ENCODE data around the gene PLPP4. TPM values are rescaled to one million over a fixed set of nuclear protein-coding genes. Genes with fewer than 3 reads are reported as not detected.

PLPP4 gene
- total RNA-seq, 1 experiment from 2014 or later, result not detected

- intact Hi-C loops (cut with micrococcal nuclease), result no loop called here
- Histone ChIP-seq H3K9me2 (ENCODE audit: insufficient read depth) (no peaks in the 10 kb centered on the region), H3K4me1 (ENCODE audit: control insufficient read depth in 1 of 2, insufficient read depth in 2 of 2, low read length in 2 of 2) (no peaks in the 10 kb centered on the region; a peak in 1 of 4 replicates), H3K9ac (ENCODE audit: low read length) (no peak overlapping the region), H3K36me3 (ENCODE audit: control insufficient read depth in 1 of 2, insufficient read depth in 2 of 2, low read length in 2 of 2) (no peaks in the 10 kb centered on the region), H3K27ac (ENCODE audit: low read depth, low read length) (no peak overlapping the region), H4K20me1 (ENCODE audit: insufficient read depth) (no peaks in the 10 kb centered on the region), H3K4me2 (ENCODE audit: low read length) (no peak overlapping the region), H3K4me3 (replicated peaks in 1 of 2; ENCODE audit: low read depth in 1 of 2, low read length in 2 of 2) (no peak overlapping the region), H3K9me3 (ENCODE audit: control insufficient read depth in 1 of 2, insufficient read depth in 1 of 2, low read depth in 1 of 2, low read length in 2 of 2) (no peaks in the 10 kb centered on the region), H3K79me2 (ENCODE audit: insufficient read depth, low read length) (no peaks in the 10 kb centered on the region), H2AFZ (ENCODE audit: low read depth, low read length, poor library complexity, severe bottlenecking) (no peak overlapping the region), H3K27me3 (ENCODE audit: insufficient read depth, low read length) (peaks cover 53% of the 10 kb centered on the region)
- no peak for TF ChIP-seq CBX3 (IDR thresholded peaks at IDR 0.05; ENCODE audit: low read depth)
- no peak for TF ChIP-seq TCF7L2 (IDR thresholded peaks at IDR 0.05; ENCODE audit: borderline replicate concordance, extremely low read depth, insufficient read depth, insufficient read length)
- TF ChIP-seq JUND (IDR thresholded peaks at IDR 0.05), result no peak
- TF ChIP-seq SP1 (IDR thresholded peaks at IDR 0.05; ENCODE audit: low read depth), result no peak
- TF ChIP-seq ZFX (IDR thresholded peaks at IDR 0.05), result no peak
- no peak for TF ChIP-seq FOSL1 (IDR thresholded peaks at IDR 0.05; ENCODE audit: low read depth)
- TF ChIP-seq ELF1 (IDR thresholded peaks at IDR 0.05; ENCODE audit: borderline replicate concordance, low read depth), result no peak
- no TSS peak for BruUV-seq (replicated peaks)
- RAD21 ChIA-PET (ENCODE audit: low non-redundant PET in 1 of 2, low total read pairs in 2 of 2, uncharacterized antibody in 2 of 2, unreplicated experiment in 2 of 2), result no interaction called here
- CTCF ChIA-PET, result no interaction called here
- POLR2A ChIA-PET, result no interaction called here
- no peak for DNase-seq (ENCODE audit: low read depth, low spot score)
- ATAC-seq, result no peak
Measured at GRCh38 chr10:120582753-120583152, 125.7 kb downstream of the PLPP4 start.

- ChIA-PET CTCF (no interaction called here), POLR2A (no interaction called here), RAD21 (ENCODE audit: low non-redundant PET in 1 of 2, low total read pairs in 2 of 2, uncharacterized antibody in 2 of 2, unreplicated experiment in 2 of 2) (no interaction called here)
- BruUV-seq (replicated peaks), result no TSS peak
- H3K4me1 ChIP-seq (ENCODE audit: control insufficient read depth in 1 of 2, insufficient read depth in 2 of 2, low read length in 2 of 2), result no peaks in the 10 kb centered on the region; a peak in 1 of 4 replicates
- DNase-seq (ENCODE audit: low read depth, low spot score) (no peak), ATAC-seq (no peak)
- no peak overlapping the region for H3K4me3 ChIP-seq (replicated peaks in 1 of 2; ENCODE audit: low read depth in 1 of 2, low read length in 2 of 2)
- H3K9me3 ChIP-seq (ENCODE audit: control insufficient read depth in 1 of 2, insufficient read depth in 1 of 2, low read depth in 1 of 2, low read length in 2 of 2), result no peaks in the 10 kb centered on the region
- H3K4me2 ChIP-seq (ENCODE audit: low read length), result no peak overlapping the region
- H3K27ac ChIP-seq (ENCODE audit: low read depth, low read length), result no peak overlapping the region
- no peaks in the 10 kb centered on the region for H3K9me2 ChIP-seq (ENCODE audit: insufficient read depth)
- H3K36me3 ChIP-seq (ENCODE audit: control insufficient read depth in 1 of 2, insufficient read depth in 2 of 2, low read length in 2 of 2), result no peaks in the 10 kb centered on the region
- intact Hi-C loops (cut with micrococcal nuclease), result no loop called here
- no peak overlapping the region for H3K9ac ChIP-seq (ENCODE audit: low read length)
- H2AFZ ChIP-seq (ENCODE audit: low read depth, low read length, poor library complexity, severe bottlenecking), result no peak overlapping the region
- peaks cover 51% of the 10 kb centered on the region for H3K27me3 ChIP-seq (ENCODE audit: insufficient read depth, low read length)
- no peaks in the 10 kb centered on the region for H3K79me2 ChIP-seq (ENCODE audit: insufficient read depth, low read length)
- no peaks in the 10 kb centered on the region for H4K20me1 ChIP-seq (ENCODE audit: insufficient read depth)
- no peak for TF ChIP-seq ZBTB33 (IDR thresholded peaks at IDR 0.05; ENCODE audit: extremely low read depth, insufficient replicate concordance, low read length)
- TF ChIP-seq POLR2AphosphoS5 (IDR thresholded peaks at IDR 0.05; ENCODE audit: low read depth, low read length), result no peak
- no peak for TF ChIP-seq EGR1 (IDR thresholded peaks at IDR 0.05; ENCODE audit: low read depth)
- no peak for TF ChIP-seq SIN3A (IDR thresholded peaks at IDR 0.05; ENCODE audit: low read depth)
- no peak for TF ChIP-seq ZNF274 (IDR thresholded peaks at IDR 0.05; ENCODE audit: low read depth, low read length)
- TF ChIP-seq YY1 (IDR thresholded peaks at IDR 0.05; ENCODE audit: extremely low read depth, insufficient replicate concordance, low read depth, low read length), result no peak
- no peak for TF ChIP-seq ATF3 (IDR thresholded peaks at IDR 0.05)
- TF ChIP-seq EZH2 (IDR thresholded peaks at IDR 0.05), result no peak
- no peak for TF ChIP-seq FOSL1 (IDR thresholded peaks at IDR 0.05; ENCODE audit: low read depth)
- TF ChIP-seq RAD21 (IDR thresholded peaks at IDR 0.05; ENCODE audit: low read depth), result no peak
- TF ChIP-seq EZH2phosphoT487 (IDR thresholded peaks at IDR 0.05; ENCODE audit: borderline replicate concordance), result no peak
- TF ChIP-seq ZFX (IDR thresholded peaks at IDR 0.05), result no peak
- TF ChIP-seq JUND (IDR thresholded peaks at IDR 0.05), result no peak
Measured at GRCh38 chr10:120583424-120584108, 126.5 kb downstream of the PLPP4 start.
